Kidney epithelial cell (primary cell): ENCODE measurements around the gene MRPS25. TPM values are rescaled to one million over a fixed set of nuclear protein-coding genes. Genes with fewer than 3 reads are reported as not detected.
A peak's percentile ranks its signal among the peaks of the same experiment; 100 is the strongest.

Experiments
- DNase-seq: peaks from one replicate; pipeline ENCODE4 v3.0.0-alpha.2; 2010; ENCODE audit warnings: low read depth
- H3K27me3 ChIP-seq: 2 replicates; pipeline ENCODE4 v1.6.0; 2011; ENCODE audit warnings: low read length; ENCODE audit not compliant: control insufficient read depth, insufficient read depth
- H3K36me3 ChIP-seq: 2 replicates; pipeline ENCODE4 v1.5.1; 2011; ENCODE audit warnings: low read length; ENCODE audit not compliant: control insufficient read depth, insufficient read depth
- H3K4me3 ChIP-seq: 2 replicates; pipeline ENCODE4 v1.5.1; 2011; ENCODE audit warnings: low read depth, mild to moderate bottlenecking, control low read depth, low read length
- total RNA-seq: library from RNA; depleted of rRNA; stranded (reverse); fragments of >200 nt; gene quantifications from 2 replicates; pipeline ENCODE4 v1.2.3, GENCODE V29; 2015
- TF ChIP-seq, protein P1 (sequence below): IDR thresholded peaks from 2 replicates; pipeline ENCODE4 v1.5.1; 2011; ENCODE audit warnings: mild to moderate bottlenecking, moderate library complexity, low read length, control low read depth, inconsistent platforms; ENCODE audit not compliant: insufficient read depth, poor library complexity, severe bottlenecking

Gene MRPS25
- total RNA-seq, 1 donor from 2014 or later, result 38.4 TPM

DNA sequence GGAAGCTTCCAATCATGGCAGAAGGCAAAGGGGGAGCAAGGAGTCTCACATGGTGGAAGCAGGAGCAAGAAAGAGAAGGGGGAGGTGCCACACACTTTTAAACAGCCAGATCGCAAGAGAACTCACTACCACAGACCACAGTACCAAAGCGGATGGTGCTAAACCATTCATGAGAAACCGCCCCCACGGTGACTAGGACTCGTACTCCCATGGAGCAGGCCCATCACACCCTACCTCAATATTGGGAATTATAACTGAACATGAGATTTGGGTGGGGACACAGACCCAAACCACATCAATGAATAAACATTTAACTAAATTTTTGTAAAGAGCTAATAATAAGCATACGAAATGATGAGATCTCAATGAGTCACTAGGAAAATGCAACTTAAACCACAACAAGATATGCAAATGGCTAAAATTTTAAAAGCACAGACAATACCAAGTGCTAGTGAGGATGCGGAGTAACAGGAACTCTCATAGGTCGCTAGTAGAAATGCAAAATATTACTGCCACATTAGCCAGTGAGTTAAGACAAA lies 10.0 kb downstream of the MRPS25 start:
- H3K36me3 ChIP-seq, result peaks cover 2% of the 10 kb centered on the region
- TF ChIP-seq, protein P1, sequence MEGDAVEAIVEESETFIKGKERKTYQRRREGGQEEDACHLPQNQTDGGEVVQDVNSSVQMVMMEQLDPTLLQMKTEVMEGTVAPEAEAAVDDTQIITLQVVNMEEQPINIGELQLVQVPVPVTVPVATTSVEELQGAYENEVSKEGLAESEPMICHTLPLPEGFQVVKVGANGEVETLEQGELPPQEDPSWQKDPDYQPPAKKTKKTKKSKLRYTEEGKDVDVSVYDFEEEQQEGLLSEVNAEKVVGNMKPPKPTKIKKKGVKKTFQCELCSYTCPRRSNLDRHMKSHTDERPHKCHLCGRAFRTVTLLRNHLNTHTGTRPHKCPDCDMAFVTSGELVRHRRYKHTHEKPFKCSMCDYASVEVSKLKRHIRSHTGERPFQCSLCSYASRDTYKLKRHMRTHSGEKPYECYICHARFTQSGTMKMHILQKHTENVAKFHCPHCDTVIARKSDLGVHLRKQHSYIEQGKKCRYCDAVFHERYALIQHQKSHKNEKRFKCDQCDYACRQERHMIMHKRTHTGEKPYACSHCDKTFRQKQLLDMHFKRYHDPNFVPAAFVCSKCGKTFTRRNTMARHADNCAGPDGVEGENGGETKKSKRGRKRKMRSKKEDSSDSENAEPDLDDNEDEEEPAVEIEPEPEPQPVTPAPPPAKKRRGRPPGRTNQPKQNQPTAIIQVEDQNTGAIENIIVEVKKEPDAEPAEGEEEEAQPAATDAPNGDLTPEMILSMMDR, result no peak
- no peak for DNase-seq

DNA sequence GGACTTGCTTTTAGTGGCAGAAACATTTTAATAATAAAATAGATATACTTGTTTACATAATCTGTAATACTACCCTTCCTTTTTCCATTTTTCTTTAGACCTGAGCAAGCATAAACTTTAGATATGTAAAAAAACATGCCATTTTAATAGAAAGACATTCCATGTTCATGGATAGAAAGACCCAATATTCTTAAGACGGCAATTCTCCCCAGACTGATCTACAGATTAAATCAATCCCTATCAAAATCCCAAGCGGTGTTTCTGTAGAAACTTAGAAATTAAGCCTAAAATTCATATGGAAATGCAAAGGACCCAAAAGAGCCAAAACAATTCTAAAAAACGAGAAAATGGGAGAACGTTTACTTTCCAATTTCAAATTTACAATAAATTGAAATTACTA lies 11.6 kb downstream of the MRPS25 start:
- peaks cover 1% of the 10 kb centered on the region for H3K36me3 ChIP-seq

More for the DNA sequence above, 10.0 kb downstream of the MRPS25 start:
- no peak overlapping the region for H3K4me3 ChIP-seq
- H3K27me3 ChIP-seq, result no peaks in the 10 kb centered on the region

DNA sequence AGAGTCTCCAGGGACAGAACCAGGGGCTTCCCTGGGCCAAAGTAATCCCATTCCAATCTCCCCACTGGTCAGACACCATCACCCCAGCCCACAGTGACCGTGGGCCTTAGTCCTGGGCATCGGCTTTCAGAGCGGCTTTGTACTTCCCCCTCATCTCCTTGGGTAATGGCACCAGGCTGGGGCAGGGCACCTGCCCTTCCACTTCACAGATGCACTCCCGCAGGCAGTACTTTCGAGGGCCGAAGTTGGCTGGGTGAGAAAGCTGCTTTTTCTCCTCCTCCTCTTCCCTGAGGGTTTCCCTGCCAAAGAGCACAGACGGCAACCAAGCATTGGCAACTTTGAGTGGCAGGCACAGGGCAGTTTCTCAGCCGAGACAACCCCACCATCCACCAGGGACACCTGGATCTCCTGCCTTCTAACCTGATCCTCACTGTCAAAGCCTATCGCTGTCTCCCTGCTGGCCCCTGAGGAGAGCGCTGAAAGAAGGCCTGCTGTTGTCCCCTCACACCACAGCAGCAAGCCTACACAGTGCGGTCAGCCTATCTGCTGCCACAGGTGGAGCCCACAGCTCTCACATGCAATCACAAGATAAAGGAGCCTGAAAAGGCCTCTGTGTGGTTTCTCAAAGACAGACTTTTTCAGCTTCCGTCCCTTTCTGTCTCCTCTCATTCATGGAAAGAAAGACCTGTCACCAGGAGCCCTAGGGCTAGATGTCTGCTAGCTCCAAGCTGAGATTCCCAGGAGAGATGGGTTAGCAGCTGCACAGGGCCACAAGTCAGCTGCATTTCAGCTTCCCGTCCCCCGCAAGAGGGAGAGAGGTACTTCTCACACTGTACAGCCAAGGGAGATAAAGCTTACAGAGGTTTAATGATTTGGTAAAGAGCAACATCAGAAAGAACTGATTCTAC lies 12.5 kb downstream of the MRPS25 start:
- no peaks in the 10 kb centered on the region for H3K27me3 ChIP-seq
- no peak for DNase-seq
- H3K36me3 ChIP-seq, result peaks cover 1% of the 10 kb centered on the region
- no peak overlapping the region for H3K4me3 ChIP-seq
- TF ChIP-seq, protein P1, result no peak

More for the DNA sequence above, 11.6 kb downstream of the MRPS25 start:
- TF ChIP-seq, protein P1, result no peak
- no peak for DNase-seq
- Histone ChIP-seq H3K27me3 (no peaks in the 10 kb centered on the region), H3K4me3 (no peak overlapping the region)

DNA sequence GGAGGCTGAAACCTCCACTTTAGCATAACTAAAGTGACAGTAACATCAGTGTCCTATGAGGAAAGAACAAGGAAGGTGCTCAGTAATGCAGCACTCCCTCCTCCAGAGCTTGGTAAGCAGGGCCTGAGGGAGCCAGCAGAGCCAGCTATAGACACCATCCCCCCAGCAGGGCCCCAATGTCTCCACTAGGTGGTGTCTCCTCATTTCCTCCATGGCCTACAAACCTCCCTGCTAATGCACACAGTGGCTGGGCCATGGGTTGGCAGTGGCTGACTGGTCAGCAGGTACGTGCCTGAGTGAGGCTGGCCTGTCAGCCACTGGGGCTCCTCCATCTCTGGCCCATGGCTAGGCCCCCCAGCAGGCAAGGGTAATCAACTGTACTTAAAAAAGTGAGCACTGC lies 13.6 kb downstream of the MRPS25 start:
- H3K36me3 ChIP-seq, result peaks cover 1% of the 10 kb centered on the region
- H3K4me3 ChIP-seq, result no peak overlapping the region
- TF ChIP-seq, protein P1, result peak; percentile 55
- no peak for DNase-seq
- H3K27me3 ChIP-seq, result no peaks in the 10 kb centered on the region

DNA sequence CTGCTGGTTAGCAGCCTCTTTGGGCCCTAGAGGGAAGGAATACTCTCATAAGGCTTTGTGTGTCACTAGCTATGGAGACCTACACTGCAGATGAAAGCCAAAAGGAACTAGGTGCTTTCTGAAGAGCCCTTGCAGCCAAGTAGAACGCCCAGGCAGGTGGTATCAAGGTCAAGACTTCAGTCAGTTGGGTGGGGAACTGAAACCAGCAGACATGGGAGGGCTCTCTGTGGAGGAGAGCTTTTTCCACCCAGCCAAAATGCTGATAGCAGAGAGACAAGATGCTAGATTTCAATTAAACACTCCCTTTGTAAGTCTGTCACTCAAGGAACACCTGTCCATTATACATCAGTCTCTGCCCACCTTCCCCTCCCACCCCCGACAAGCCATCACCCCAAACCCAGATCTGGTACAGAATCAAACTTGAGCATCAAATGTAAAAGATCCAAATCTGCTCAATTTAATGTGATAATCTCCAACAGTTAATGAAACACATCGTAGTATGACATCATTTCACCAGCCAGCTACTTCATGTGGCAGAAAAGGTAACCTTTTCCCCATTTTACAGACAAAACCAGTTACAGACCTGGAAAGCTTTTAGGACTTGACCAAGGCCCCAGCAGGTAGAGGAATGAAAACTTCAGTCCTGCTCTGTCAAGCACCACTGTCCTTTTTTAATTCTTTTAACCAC lies 14.6 kb downstream of the MRPS25 start:
- peaks cover 1% of the 10 kb centered on the region for H3K36me3 ChIP-seq
- TF ChIP-seq, protein P1, result no peak
- H3K27me3 ChIP-seq, result no peaks in the 10 kb centered on the region
- no peak for DNase-seq
- no peak overlapping the region for H3K4me3 ChIP-seq
